Activated CD8-positive, alpha-beta memory T cell treated with anti-CD3 and anti-CD28 coated beads, Interleukin-2, amount 50 U/mL, for 48 hours (primary cell): ENCODE data around the gene ETV5.

Source experiments
- DNase-seq: peaks from one replicate; pipeline ENCODE4 v3.0.0-alpha.2; 2020

The ETV5 gene

GRCh38 chr3:186108941-186109865 is at the start of gene ETV5:
Gene ETV5, minus strand, starts transcription at chr3:186109089. Its CDS starts 3,221 bp downstream, at chr3:186105868.
- peak; percentile 93 for DNase-seq

- DNase-seq, result no peak
Measured at GRCh38 chr3:186154641-186155040, 45.8 kb upstream of the ETV5 start.

- DNase-seq, result no peak
Measured at GRCh38 chr3:186152889-186153292, 44.0 kb upstream of the ETV5 start.

GRCh38 chr3:186152361-186152798 is 43.5 kb upstream of the ETV5 start:
- no peak for DNase-seq

- no peak for DNase-seq
Measured at GRCh38 chr3:186151077-186151971, 42.4 kb upstream of the ETV5 start.

- DNase-seq, result no peak
Measured at GRCh38 chr3:186150041-186150830, 41.3 kb upstream of the ETV5 start.

GRCh38 chr3:186149319-186149960 is 40.6 kb upstream of the ETV5 start:
- no peak for DNase-seq

GRCh38 chr3:186144257-186144656 is 35.4 kb upstream of the ETV5 start:
- no peak for DNase-seq

GRCh38 chr3:186143250-186143649 is 34.4 kb upstream of the ETV5 start:
- DNase-seq, result no peak

- no peak for DNase-seq
Measured at GRCh38 chr3:186142393-186142932, 33.6 kb upstream of the ETV5 start.

GRCh38 chr3:186141790-186142189 is 32.9 kb upstream of the ETV5 start:
- DNase-seq, result no peak

- DNase-seq, result no peak
Measured at GRCh38 chr3:186138272-186138981, 29.5 kb upstream of the ETV5 start.

GRCh38 chr3:186137051-186137685 is 28.3 kb upstream of the ETV5 start:
- DNase-seq, result no peak

GRCh38 chr3:186133980-186134379 is 25.1 kb upstream of the ETV5 start:
- no peak for DNase-seq

GRCh38 chr3:186132487-186132886 is 23.6 kb upstream of the ETV5 start:
- no peak for DNase-seq

- no peak for DNase-seq
Measured at GRCh38 chr3:186129206-186129605, 20.3 kb upstream of the ETV5 start.

- DNase-seq, result no peak
Measured at GRCh38 chr3:186128158-186128557, 19.3 kb upstream of the ETV5 start.

GRCh38 chr3:186127463-186127862 is 18.6 kb upstream of the ETV5 start:
- no peak for DNase-seq

GRCh38 chr3:186125118-186125517 is 16.2 kb upstream of the ETV5 start:
- no peak for DNase-seq

- DNase-seq, result no peak
Measured at GRCh38 chr3:186124592-186124991, 15.7 kb upstream of the ETV5 start.

GRCh38 chr3:186123012-186123411 is 14.1 kb upstream of the ETV5 start:
- no peak for DNase-seq
